ENCODE measurements around the gene KRTAP5-9.
"Not testable (repeated sequence)": the region's sequence is repeated elsewhere in the genome, so short reads cannot be mapped to it uniquely, and the experiment has no call there.

KRTAP5-9 gene

DNA sequence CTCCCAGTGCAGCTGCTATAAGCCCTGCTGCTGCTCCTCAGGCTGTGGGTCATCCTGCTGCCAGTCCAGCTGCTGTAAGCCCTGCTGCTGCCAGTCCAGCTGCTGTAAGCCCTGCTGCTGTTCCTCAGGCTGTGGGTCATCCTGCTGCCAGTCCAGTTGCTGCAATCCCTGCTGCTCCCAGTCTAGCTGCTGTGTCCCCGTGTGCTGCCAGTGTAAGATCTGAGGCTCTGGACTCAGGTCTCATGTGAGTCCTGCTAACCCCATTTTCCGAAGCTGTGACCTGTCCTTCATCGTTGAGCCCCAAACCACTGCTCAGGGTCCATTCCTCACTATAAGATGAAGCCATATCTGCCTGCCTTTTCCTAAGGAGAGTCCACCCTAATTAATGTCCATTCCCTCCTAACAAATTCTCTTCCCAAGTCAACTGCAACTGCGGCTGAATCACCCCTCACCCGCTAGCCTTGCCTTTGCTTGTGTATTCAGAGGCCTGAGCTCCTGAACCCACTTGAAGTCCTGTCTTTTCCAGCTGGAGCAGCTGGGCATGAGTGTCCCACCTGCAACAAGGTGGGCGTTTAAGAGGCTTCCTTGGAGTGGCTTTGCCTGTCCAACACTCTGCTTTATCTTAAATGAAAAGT lies 20.5 kb upstream of the KRTAP5-9 start:
- H2AFZ ChIP-seq (ENCODE audit: insufficient read depth, low read length, poor library complexity) = no peak overlapping the region
- DNase-seq = no peak
- no peaks in the 10 kb centered on the region for H3K79me2 ChIP-seq (ENCODE audit: control insufficient read depth, insufficient read depth, low read length, poor library complexity)
- H3K14ac ChIP-seq (ENCODE audit: low read length) = no peak overlapping the region
- no peak overlapping the region for H3K4ac ChIP-seq (ENCODE audit: low read depth, low read length)
- H3K18ac ChIP-seq (ENCODE audit: low read length) = no peak overlapping the region
- WGBS (ENCODE audit: extremely low coverage, insufficient coverage, insufficient read length) = no CpG with 5 or more reads among the region's 6 CpGs
- H4K12ac ChIP-seq (ENCODE audit: low read depth, low read length) = no peak overlapping the region
- no peaks in the 10 kb centered on the region for H3K79me1 ChIP-seq (ENCODE audit: low read length)
- no peak overlapping the region for H2BK12ac ChIP-seq (ENCODE audit: low read length)
- H3K9ac ChIP-seq (ENCODE audit: low read length) = no peak overlapping the region
- no peak overlapping the region for H4K91ac ChIP-seq (ENCODE audit: low read depth, low read length)
- no peak overlapping the region for H4K8ac ChIP-seq (ENCODE audit: low read depth, low read length)
- no peak overlapping the region for H3K27ac ChIP-seq (ENCODE audit: low read depth, low read length)
- no peak overlapping the region for H2BK120ac ChIP-seq (ENCODE audit: insufficient read depth, low read length, poor library complexity)
- H3K36me3 ChIP-seq (ENCODE audit: control insufficient read depth in 1 of 2, insufficient read depth in 2 of 2, low read length in 2 of 2) = no peaks in the 10 kb centered on the region
- H2BK5ac ChIP-seq (ENCODE audit: low read depth, low read length, poor library complexity) = no peak overlapping the region
- H2AK5ac ChIP-seq (ENCODE audit: low read length) = no peak overlapping the region
- H3K4me1 ChIP-seq (ENCODE audit: control insufficient read depth in 1 of 2, insufficient read depth in 2 of 2, low read length in 2 of 2) = no peaks in the 10 kb centered on the region
- no peak overlapping the region for H3K4me2 ChIP-seq (ENCODE audit: low read length)
- H3K4me3 ChIP-seq (ENCODE audit: low read depth, low read length) = peak overlapping the region; percentile 2
- H3K27me3 ChIP-seq (ENCODE audit: insufficient read depth, low read length) = no peaks in the 10 kb centered on the region
- H3K9me3 ChIP-seq (ENCODE audit: insufficient read depth, low read depth, low read length) = peaks cover 1% of the 10 kb centered on the region
- H3K23ac ChIP-seq (ENCODE audit: low read length) = no peak overlapping the region

DNA sequence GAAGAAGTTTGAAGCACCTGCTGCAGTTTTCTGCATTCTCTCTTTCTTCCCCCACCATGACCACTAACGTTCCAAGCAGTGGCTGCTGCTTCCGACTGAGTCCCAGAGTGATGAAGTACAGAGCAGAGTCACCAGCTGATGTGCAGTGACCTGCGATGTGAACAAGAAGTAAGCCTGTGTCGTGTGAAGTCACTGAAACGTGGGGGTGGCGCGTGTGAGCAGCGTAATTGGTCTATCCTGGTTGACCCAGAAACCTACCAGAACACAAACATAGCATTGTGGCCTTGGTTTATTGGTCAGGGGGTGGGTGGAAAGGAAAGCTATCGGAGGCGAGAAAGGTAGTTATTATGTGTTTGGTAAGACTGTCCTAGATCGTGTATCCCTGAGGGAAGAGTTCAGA lies 17.6 kb upstream of the KRTAP5-9 start:
- H3K27ac ChIP-seq (ENCODE audit: low read depth, low read length) = no peak overlapping the region
- WGBS (ENCODE audit: extremely low coverage, insufficient coverage, insufficient read length) = no CpG with 5 or more reads among the region's 11 CpGs
- no peak for DNase-seq
- no peak overlapping the region for H4K12ac ChIP-seq (ENCODE audit: low read depth, low read length)
- H3K27me3 ChIP-seq (ENCODE audit: insufficient read depth, low read length) = no peaks in the 10 kb centered on the region
- H3K9me3 ChIP-seq (ENCODE audit: insufficient read depth, low read depth, low read length) = peaks cover 1% of the 10 kb centered on the region
- H3K4me1 ChIP-seq (ENCODE audit: control insufficient read depth in 1 of 2, insufficient read depth in 2 of 2, low read length in 2 of 2) = no peaks in the 10 kb centered on the region
- no peak overlapping the region for H3K18ac ChIP-seq (ENCODE audit: low read length)
- H2BK5ac ChIP-seq (ENCODE audit: low read depth, low read length, poor library complexity) = no peak overlapping the region
- H3K79me2 ChIP-seq (ENCODE audit: control insufficient read depth, insufficient read depth, low read length, poor library complexity) = no peaks in the 10 kb centered on the region
- H3K23ac ChIP-seq (ENCODE audit: low read length) = no peak overlapping the region
- no peak overlapping the region for H3K14ac ChIP-seq (ENCODE audit: low read length)
- no peak overlapping the region for H2AFZ ChIP-seq (ENCODE audit: insufficient read depth, low read length, poor library complexity)
- no peak overlapping the region for H4K8ac ChIP-seq (ENCODE audit: low read depth, low read length)
- no peak overlapping the region for H3K4ac ChIP-seq (ENCODE audit: low read depth, low read length)
- no peak overlapping the region for H4K91ac ChIP-seq (ENCODE audit: low read depth, low read length)
- no peak overlapping the region for H2BK120ac ChIP-seq (ENCODE audit: insufficient read depth, low read length, poor library complexity)
- H3K79me1 ChIP-seq (ENCODE audit: low read length) = no peaks in the 10 kb centered on the region
- no peak overlapping the region for H3K4me3 ChIP-seq (ENCODE audit: low read depth, low read length)
- no peaks in the 10 kb centered on the region for H3K36me3 ChIP-seq (ENCODE audit: control insufficient read depth in 1 of 2, insufficient read depth in 2 of 2, low read length in 2 of 2)
- no peak overlapping the region for H2AK5ac ChIP-seq (ENCODE audit: low read length)
- no peak overlapping the region for H2BK12ac ChIP-seq (ENCODE audit: low read length)
- no peak overlapping the region for H3K9ac ChIP-seq (ENCODE audit: low read length)
- no peak overlapping the region for H3K4me2 ChIP-seq (ENCODE audit: low read length)

- Histone ChIP-seq H3K79me1 (ENCODE audit: low read length) (no peaks in the 10 kb centered on the region), H3K9ac (ENCODE audit: low read length) (no peak overlapping the region), H3K27ac (ENCODE audit: low read depth, low read length) (no peak overlapping the region), H3K9me3 (ENCODE audit: insufficient read depth, low read depth, low read length) (peaks cover 1% of the 10 kb centered on the region), H3K4ac (ENCODE audit: low read depth, low read length) (no peak overlapping the region), H3K18ac (ENCODE audit: low read length) (no peak overlapping the region), H4K12ac (ENCODE audit: low read depth, low read length) (no peak overlapping the region), H3K36me3 (ENCODE audit: control insufficient read depth in 1 of 2, insufficient read depth in 2 of 2, low read length in 2 of 2) (no peaks in the 10 kb centered on the region), H4K91ac (ENCODE audit: low read depth, low read length) (no peak overlapping the region), H4K8ac (ENCODE audit: low read depth, low read length) (no peak overlapping the region), H3K4me1 (ENCODE audit: control insufficient read depth in 1 of 2, insufficient read depth in 2 of 2, low read length in 2 of 2) (no peaks in the 10 kb centered on the region), H2BK120ac (ENCODE audit: insufficient read depth, low read length, poor library complexity) (no peak overlapping the region), H3K4me2 (ENCODE audit: low read length) (no peak overlapping the region), H2AK5ac (ENCODE audit: low read length) (no peak overlapping the region), H3K27me3 (ENCODE audit: insufficient read depth, low read length) (no peaks in the 10 kb centered on the region), H2BK5ac (ENCODE audit: low read depth, low read length, poor library complexity) (no peak overlapping the region), H3K79me2 (ENCODE audit: control insufficient read depth, insufficient read depth, low read length, poor library complexity) (no peaks in the 10 kb centered on the region), H3K14ac (ENCODE audit: low read length) (no peak overlapping the region), H2BK12ac (ENCODE audit: low read length) (no peak overlapping the region), H3K4me3 (ENCODE audit: low read depth, low read length) (no peak overlapping the region), H3K23ac (ENCODE audit: low read length) (no peak overlapping the region), H2AFZ (ENCODE audit: insufficient read depth, low read length, poor library complexity) (no peak overlapping the region)
- peak in 1 of 2 donors; percentile 35 for DNase-seq
- no CpG with 5 or more reads among the region's 10 CpGs for WGBS (ENCODE audit: extremely low coverage, insufficient coverage, insufficient read length)
Measured at GRCh38 chr11:71532036-71532610, 16.1 kb upstream of the KRTAP5-9 start.

- no CpG with 5 or more reads among the region's 17 CpGs for WGBS (ENCODE audit: extremely low coverage, insufficient coverage, insufficient read length)
Measured at GRCh38 chr11:71534711-71535608, 13.3 kb upstream of the KRTAP5-9 start.

More at GRCh38 chr11:71534711-71535608, 13.3 kb upstream of the KRTAP5-9 start:
- not testable (repeated sequence) for H4K91ac ChIP-seq (ENCODE audit: low read depth, low read length); H3K23ac ChIP-seq (ENCODE audit: low read length); H2AFZ ChIP-seq (ENCODE audit: insufficient read depth, low read length, poor library complexity); H3K27ac ChIP-seq (ENCODE audit: low read depth, low read length); H3K9ac ChIP-seq (ENCODE audit: low read length); H3K79me1 ChIP-seq (ENCODE audit: low read length); H3K27me3 ChIP-seq (ENCODE audit: insufficient read depth, low read length); H4K8ac ChIP-seq (ENCODE audit: low read depth, low read length); H3K4me3 ChIP-seq (ENCODE audit: low read depth, low read length); H3K4ac ChIP-seq (ENCODE audit: low read depth, low read length); H2BK12ac ChIP-seq (ENCODE audit: low read length); H3K79me2 ChIP-seq (ENCODE audit: control insufficient read depth, insufficient read depth, low read length, poor library complexity); H2AK5ac ChIP-seq (ENCODE audit: low read length); H3K4me2 ChIP-seq (ENCODE audit: low read length); H3K9me3 ChIP-seq (ENCODE audit: insufficient read depth, low read depth, low read length); H3K36me3 ChIP-seq (ENCODE audit: control insufficient read depth in 1 of 2, insufficient read depth in 2 of 2, low read length in 2 of 2); H3K18ac ChIP-seq (ENCODE audit: low read length); DNase-seq; H3K4me1 ChIP-seq (ENCODE audit: control insufficient read depth in 1 of 2, insufficient read depth in 2 of 2, low read length in 2 of 2); H2BK120ac ChIP-seq (ENCODE audit: insufficient read depth, low read length, poor library complexity); H4K12ac ChIP-seq (ENCODE audit: low read depth, low read length); H2BK5ac ChIP-seq (ENCODE audit: low read depth, low read length, poor library complexity); H3K14ac ChIP-seq (ENCODE audit: low read length)

All from trophoblast cell (in vitro differentiated cells and primary cell).